HG02970 (cell line): Measurements from ENCODE around the gene ADPRHL1.

Source experiments
- ATAC-seq: cut with Tn5 transposase; IDR thresholded peaks from one replicate; pipeline ENCODE4 v1.9.1; 2021; ENCODE audit warnings: mild to moderate bottlenecking, moderate library complexity, moderate number of reproducible peaks; ENCODE audit not compliant: unreplicated experiment, low FRiP score

Gene ADPRHL1

GRCh38 chr13:113452942-113453901 lies at the start of gene ADPRHL1:
Gene ADPRHL1, minus strand, starts transcription at chr13:113453488. Its CDS starts 51 bp downstream, at chr13:113453437.
- ATAC-seq = no peak

GRCh38 chr13:113502686-113503085 lies 49.4 kb upstream of the ADPRHL1 start:
- ATAC-seq = no peak

- ATAC-seq = no peak
These were observed 47.4 kb upstream of the ADPRHL1 start for GRCh38 chr13:113500530-113501265.

- no peak for ATAC-seq
These were observed 46.6 kb upstream of the ADPRHL1 start for GRCh38 chr13:113499936-113500335.

GRCh38 chr13:113498905-113499304 lies 45.6 kb upstream of the ADPRHL1 start:
- ATAC-seq = no peak

- ATAC-seq = no peak
These were observed 43.9 kb upstream of the ADPRHL1 start for GRCh38 chr13:113497217-113497616.

GRCh38 chr13:113495494-113496210 lies 42.4 kb upstream of the ADPRHL1 start:
- ATAC-seq = no peak

GRCh38 chr13:113493315-113493951 lies 40.1 kb upstream of the ADPRHL1 start:
- ATAC-seq = no peak

GRCh38 chr13:113491982-113492381 lies 38.7 kb upstream of the ADPRHL1 start:
- ATAC-seq = no peak

- no peak for ATAC-seq
These were observed 38.2 kb upstream of the ADPRHL1 start for GRCh38 chr13:113491418-113491883.

GRCh38 chr13:113490496-113491417 lies 37.5 kb upstream of the ADPRHL1 start, which contains the start of gene DCUN1D2:
Gene DCUN1D2, minus strand, starts transcription at chr13:113490711. Its CDS starts 42 bp downstream, at chr13:113490669.
- peak; percentile 83 for ATAC-seq

- ATAC-seq = peak; percentile 9
These were observed 36.5 kb upstream of the ADPRHL1 start for GRCh38 chr13:113489549-113490495.

- ATAC-seq = no peak
These were observed 35.9 kb upstream of the ADPRHL1 start for GRCh38 chr13:113489171-113489548.

- no peak for ATAC-seq
These were observed 35.0 kb upstream of the ADPRHL1 start for GRCh38 chr13:113488283-113488682.

GRCh38 chr13:113486698-113487097 lies 33.4 kb upstream of the ADPRHL1 start:
- ATAC-seq = no peak

- no peak for ATAC-seq
These were observed 32.3 kb upstream of the ADPRHL1 start for GRCh38 chr13:113485545-113485944.

- no peak for ATAC-seq
These were observed 30.4 kb upstream of the ADPRHL1 start for GRCh38 chr13:113483504-113484293.
